Left hindlimb (tissue), 1 donor: Measurements from ENCODE around the gene HSD3B7.

ENCODE experiments used
- DNase-seq: peaks from one replicate; pipeline ENCODE4 v3.0.0-alpha.2; 2018

HSD3B7 gene

GRCh38 chr16:30957456-30958174, 27.4 kb upstream of the HSD3B7 start, which contains the start of gene SETD1A:
Gene SETD1A, plus strand, starts transcription at chr16:30957754. Its CDS starts 978 bp downstream, at chr16:30958732.
- DNase-seq: peak; percentile 97

- DNase-seq: peak; percentile 80
Measured at GRCh38 chr16:30958175-30959079, 26.6 kb upstream of the HSD3B7 start.

- DNase-seq: no peak
Measured at GRCh38 chr16:30961384-30961783, 23.6 kb upstream of the HSD3B7 start.

GRCh38 chr16:30963925-30964511, 21.0 kb upstream of the HSD3B7 start:
- DNase-seq: no peak

DNA sequence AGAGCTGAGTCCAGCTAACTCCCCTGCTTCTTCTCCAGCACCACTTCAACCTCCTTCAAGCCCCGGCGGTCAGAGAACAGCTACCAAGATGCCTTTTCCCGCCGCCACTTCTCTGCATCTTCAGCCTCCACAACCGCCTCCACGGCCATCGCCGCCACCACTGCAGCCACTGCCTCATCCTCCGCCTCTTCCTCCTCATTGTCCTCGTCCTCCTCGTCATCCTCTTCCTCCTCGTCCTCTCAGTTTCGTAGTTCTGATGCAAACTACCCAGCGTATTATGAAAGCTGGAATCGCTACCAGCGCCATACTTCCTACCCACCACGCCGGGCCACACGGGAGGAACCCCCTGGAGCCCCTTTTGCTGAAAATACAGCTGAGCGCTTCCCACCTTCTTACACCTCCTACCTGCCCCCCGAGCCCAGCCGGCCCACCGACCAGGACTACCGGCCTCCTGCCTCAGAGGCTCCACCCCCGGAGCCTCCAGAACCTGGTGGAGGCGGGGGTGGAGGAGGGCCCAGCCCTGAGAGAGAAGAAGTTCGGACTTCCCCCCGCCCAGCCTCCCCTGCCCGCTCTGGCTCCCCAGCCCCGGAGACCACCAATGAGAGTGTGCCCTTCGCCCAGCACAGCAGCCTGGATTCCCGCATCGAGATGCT, 20.3 kb upstream of the HSD3B7 start:
- DNase-seq: no peak

DNA sequence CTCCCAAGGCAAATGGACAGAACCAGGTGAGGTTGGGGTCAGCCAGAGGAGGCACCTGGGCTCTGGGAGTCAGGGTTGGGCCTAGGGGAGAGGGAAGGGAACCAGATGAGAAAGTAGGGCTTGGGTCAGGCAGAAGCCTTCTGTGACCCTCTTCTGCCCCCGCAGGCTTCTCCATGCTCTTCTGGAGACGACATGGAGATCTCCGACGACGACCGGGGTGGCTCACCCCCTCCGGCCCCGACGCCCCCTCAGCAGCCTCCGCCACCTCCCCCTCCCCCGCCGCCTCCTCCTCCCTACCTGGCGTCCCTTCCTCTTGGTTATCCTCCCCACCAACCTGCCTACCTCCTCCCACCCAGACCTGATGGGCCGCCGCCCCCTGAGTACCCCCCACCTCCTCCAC, 19.6 kb upstream of the HSD3B7 start:
- DNase-seq: no peak

DNA sequence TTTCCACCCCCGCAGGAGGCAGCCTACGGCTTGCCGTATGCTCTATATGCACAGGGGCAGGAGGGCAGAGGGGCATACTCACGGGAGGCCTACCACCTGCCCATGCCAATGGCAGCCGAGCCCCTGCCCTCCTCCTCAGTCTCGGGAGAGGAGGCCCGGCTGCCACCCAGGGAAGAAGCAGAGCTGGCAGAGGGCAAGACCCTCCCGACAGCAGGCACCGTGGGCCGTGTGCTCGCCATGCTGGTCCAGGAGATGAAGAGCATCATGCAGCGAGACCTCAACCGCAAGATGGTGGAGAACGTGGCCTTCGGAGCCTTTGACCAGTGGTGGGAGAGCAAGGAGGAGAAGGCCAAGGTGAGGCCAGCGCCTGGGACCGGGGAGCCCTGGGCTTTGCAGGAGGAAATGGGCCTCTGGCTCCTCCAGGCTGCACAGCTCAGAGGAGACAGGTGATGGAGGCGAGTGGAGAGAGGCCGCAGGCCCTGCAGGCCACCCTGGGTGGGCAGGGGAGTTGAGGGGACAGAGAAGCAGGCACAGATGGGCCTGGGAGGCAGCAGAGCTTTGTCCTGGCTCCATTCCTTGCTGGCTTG, 18.9 kb upstream of the HSD3B7 start:
- DNase-seq: no peak

DNA sequence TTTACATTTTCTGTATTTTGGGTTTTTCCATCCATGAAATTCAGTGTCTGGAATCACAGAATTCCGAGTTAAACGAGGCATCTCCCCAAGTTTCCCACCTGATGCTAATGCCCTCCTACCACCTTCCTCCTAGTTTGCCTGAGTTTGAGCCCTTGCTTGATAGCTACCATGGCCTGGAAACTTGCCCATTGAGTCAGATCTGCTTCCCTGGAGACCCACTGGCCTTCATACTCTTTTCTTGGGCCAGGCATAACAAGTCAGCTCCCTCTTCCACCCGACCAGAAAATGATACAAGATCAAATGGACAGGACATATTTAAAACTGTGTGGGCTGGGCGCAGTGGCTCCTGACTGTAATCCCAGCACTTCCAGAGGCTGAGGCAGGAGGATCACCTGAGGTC, 17.2 kb upstream of the HSD3B7 start:
- no peak for DNase-seq

DNA sequence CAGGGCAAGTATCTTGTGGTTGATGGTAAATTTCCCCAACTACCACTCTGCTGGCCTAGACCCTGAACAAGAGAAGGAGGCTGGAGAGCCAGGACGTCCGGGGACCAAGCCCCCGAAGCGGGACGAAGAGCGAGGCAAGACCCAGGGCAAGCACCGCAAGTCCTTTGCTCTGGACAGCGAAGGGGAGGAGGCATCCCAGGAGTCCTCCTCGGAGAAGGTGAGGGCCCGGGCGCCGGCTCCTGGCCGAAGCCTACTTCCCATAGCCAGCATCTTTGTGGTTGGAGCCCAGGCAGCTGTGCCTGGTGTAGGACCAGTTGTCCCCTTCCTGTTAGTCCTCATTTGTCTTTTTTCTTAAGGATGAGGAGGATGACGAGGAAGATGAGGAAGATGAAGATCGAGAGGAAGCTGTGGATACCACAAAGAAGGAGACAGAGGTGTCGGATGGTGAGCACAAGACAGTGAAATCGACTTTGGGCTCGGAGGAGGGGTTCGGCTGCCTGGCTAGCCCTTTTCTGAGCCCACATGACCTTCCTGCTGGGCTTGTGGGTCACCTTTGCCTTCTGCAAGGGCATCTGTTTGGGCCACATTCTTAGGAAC, 15.7 kb upstream of the HSD3B7 start:
- DNase-seq: no peak

GRCh38 chr16:30971298-30971697, 13.7 kb upstream of the HSD3B7 start:
- no peak for DNase-seq

DNA sequence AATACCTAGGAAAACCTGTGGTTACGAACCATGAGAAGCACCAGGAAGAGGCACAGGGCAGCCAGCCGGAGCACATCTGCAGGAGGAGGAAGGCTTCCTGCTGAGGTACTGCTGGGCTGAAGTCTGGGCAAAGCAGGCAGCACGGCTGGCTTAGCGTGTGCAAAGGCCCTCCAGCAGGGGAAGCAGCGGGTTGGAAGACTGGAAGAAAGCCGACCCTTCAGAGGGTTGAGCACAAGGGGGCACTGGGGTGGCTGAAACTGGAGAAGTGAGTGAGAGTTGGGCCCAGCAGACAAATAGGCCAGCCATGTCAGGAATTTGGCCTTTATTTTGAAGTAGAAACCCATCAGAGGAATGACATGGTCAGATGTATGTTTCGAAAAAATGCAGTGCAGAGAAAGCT, 12.1 kb upstream of the HSD3B7 start:
- DNase-seq: no peak

DNA sequence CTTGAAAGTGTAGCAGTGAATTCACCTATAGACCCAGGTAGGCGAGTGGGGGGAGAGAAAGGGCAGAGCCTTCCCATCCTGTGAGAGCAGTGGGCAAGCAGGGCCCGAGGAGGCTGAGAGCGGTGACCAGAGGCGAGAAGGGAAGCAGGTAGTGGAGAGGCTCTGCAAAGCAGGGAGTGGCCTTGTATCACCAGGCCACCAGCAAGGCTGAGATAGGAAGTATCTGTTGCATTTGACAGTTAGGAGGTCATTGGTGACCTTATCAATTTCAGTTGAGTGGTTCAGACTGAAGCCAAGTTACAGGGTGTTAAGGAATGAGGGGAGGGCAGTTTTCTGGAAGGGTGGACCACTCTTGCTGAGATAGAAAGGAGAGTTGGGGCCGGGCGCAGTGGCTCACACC, 10.7 kb upstream of the HSD3B7 start:
- no peak for DNase-seq

GRCh38 chr16:30976486-30976885, 8.5 kb upstream of the HSD3B7 start:
- DNase-seq: no peak

DNA sequence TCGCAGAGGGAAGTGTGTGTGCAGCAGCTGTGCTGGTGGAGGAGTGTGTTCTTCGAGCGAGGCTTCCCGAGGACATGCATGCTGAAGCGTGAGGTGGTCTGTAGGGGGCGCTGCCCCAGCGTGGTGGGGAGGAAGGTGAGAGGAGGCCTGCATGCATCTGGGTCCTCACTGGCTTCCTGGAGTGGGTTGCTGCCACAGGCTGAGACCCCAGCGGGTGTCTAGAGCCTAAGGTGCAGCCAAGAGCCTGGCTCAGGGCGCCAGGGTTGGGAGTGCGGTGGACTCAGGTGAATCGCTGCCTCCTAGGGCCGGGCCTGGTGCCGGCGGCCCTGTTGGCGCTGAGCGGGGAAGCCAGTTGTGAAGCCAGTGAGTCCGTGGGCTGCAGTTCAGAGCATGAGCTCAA, 7.5 kb upstream of the HSD3B7 start:
- DNase-seq: no peak

GRCh38 chr16:30979170-30980022, 5.6 kb upstream of the HSD3B7 start:
- no peak for DNase-seq

GRCh38 chr16:30980023-30980371, 5.0 kb upstream of the HSD3B7 start:
- no peak for DNase-seq

DNA sequence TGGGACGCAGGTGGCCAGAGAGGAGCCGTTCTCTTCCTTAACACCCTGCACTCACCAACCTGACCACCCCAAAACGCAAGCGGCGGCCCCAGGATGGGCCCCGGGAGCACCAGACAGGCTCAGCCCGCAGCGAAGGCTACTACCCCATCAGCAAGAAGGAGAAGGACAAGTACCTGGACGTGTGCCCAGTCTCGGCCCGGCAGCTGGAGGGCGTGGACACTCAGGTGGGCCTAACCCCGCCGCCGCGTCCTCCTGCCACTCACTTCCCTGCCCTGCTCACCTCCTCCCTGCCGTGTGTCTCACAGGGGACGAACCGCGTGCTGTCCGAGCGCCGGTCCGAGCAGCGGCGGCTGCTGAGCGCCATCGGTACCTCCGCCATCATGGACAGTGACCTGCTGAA, 4.6 kb upstream of the HSD3B7 start:
- no peak for DNase-seq

GRCh38 chr16:30980959-30981358, 4.0 kb upstream of the HSD3B7 start:
- no peak for DNase-seq

- DNase-seq: no peak
Measured at GRCh38 chr16:30982548-30983288, 2.3 kb upstream of the HSD3B7 start.

GRCh38 chr16:30983289-30983889, 1.6 kb upstream of the HSD3B7 start:
- no peak for DNase-seq
